ENCODE data around the gene OSBP2. TPM values are rescaled to one million over a fixed set of nuclear protein-coding genes. Genes with fewer than 3 reads are reported as not detected.
A peak's percentile ranks its signal among the peaks of the same experiment; 100 is the strongest.

Gene OSBP2
- total RNA-seq, 1 donor from 2014 or later: 0.58 TPM

- peak; percentile 31 for DNase-seq (ENCODE audit: low spot score)
- TF ChIP-seq EZH2 (IDR thresholded peaks at IDR 0.05) (no peak), EZH2phosphoT487 (IDR thresholded peaks at IDR 0.05) (no peak)
- TF ChIP-seq, protein P1, sequence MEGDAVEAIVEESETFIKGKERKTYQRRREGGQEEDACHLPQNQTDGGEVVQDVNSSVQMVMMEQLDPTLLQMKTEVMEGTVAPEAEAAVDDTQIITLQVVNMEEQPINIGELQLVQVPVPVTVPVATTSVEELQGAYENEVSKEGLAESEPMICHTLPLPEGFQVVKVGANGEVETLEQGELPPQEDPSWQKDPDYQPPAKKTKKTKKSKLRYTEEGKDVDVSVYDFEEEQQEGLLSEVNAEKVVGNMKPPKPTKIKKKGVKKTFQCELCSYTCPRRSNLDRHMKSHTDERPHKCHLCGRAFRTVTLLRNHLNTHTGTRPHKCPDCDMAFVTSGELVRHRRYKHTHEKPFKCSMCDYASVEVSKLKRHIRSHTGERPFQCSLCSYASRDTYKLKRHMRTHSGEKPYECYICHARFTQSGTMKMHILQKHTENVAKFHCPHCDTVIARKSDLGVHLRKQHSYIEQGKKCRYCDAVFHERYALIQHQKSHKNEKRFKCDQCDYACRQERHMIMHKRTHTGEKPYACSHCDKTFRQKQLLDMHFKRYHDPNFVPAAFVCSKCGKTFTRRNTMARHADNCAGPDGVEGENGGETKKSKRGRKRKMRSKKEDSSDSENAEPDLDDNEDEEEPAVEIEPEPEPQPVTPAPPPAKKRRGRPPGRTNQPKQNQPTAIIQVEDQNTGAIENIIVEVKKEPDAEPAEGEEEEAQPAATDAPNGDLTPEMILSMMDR (IDR thresholded peaks at IDR 0.05): peak; percentile 21
- Mint-ChIP-seq H3K36me3 (no peaks in the 10 kb centered on the region), H3K4me3 (no peak overlapping the region), H3K27ac (no peak overlapping the region), H3K9me3 (no peaks in the 10 kb centered on the region), H3K27me3 (ENCODE audit: insufficient read depth, low read depth) (no peaks in the 10 kb centered on the region), H3K4me1 (no peaks in the 10 kb centered on the region)
- Histone ChIP-seq H3K27me3 (no peaks in the 10 kb centered on the region), H4K20me1 (ENCODE audit: low read depth) (no peaks in the 10 kb centered on the region), H3K4me2 (no peak overlapping the region), H3K9me3 (ENCODE audit: low read depth) (no peaks in the 10 kb centered on the region), H3K4me3 (no peak overlapping the region), H3K27ac (no peak overlapping the region), H3K79me2 (ENCODE audit: low read depth) (no peaks in the 10 kb centered on the region), H3F3A (ENCODE audit: low read depth) (no peaks in the 10 kb centered on the region), H3K9ac (no peak overlapping the region), H3K36me3 (no peaks in the 10 kb centered on the region), H3K4me1 (no peaks in the 10 kb centered on the region), H2AFZ (replicated peaks) (no peak overlapping the region)
Observed at GRCh38 chr22:30866811-30867271, 172.2 kb downstream of the OSBP2 start.

GRCh38 chr22:30867746-30868662, 173.3 kb downstream of the OSBP2 start:
- Histone ChIP-seq H3K79me2 (ENCODE audit: low read depth) (no peaks in the 10 kb centered on the region), H3K27ac (no peak overlapping the region), H2AFZ (replicated peaks) (no peak overlapping the region), H4K20me1 (ENCODE audit: low read depth) (no peaks in the 10 kb centered on the region), H3K9me3 (ENCODE audit: low read depth) (no peaks in the 10 kb centered on the region), H3K36me3 (no peaks in the 10 kb centered on the region), H3K9ac (no peak overlapping the region), H3K27me3 (no peaks in the 10 kb centered on the region), H3K4me3 (no peak overlapping the region), H3F3A (ENCODE audit: low read depth) (no peaks in the 10 kb centered on the region), H3K4me1 (no peaks in the 10 kb centered on the region), H3K4me2 (no peak overlapping the region)
- no peak overlapping the region for H3K4me3 Mint-ChIP-seq
- TF ChIP-seq EZH2 (IDR thresholded peaks at IDR 0.05) (no peak), EZH2phosphoT487 (IDR thresholded peaks at IDR 0.05) (no peak)
- TF ChIP-seq, protein P1 (IDR thresholded peaks at IDR 0.05): no peak
- peaks cover 4% of the 10 kb centered on the region for H3K4me1 Mint-ChIP-seq
- H3K27me3 Mint-ChIP-seq (ENCODE audit: insufficient read depth, low read depth): no peaks in the 10 kb centered on the region
- DNase-seq (ENCODE audit: low spot score): no peak
- H3K36me3 Mint-ChIP-seq: no peaks in the 10 kb centered on the region
- no peaks in the 10 kb centered on the region for H3K9me3 Mint-ChIP-seq
- H3K27ac Mint-ChIP-seq: peak overlapping the region; percentile 40

DNA sequence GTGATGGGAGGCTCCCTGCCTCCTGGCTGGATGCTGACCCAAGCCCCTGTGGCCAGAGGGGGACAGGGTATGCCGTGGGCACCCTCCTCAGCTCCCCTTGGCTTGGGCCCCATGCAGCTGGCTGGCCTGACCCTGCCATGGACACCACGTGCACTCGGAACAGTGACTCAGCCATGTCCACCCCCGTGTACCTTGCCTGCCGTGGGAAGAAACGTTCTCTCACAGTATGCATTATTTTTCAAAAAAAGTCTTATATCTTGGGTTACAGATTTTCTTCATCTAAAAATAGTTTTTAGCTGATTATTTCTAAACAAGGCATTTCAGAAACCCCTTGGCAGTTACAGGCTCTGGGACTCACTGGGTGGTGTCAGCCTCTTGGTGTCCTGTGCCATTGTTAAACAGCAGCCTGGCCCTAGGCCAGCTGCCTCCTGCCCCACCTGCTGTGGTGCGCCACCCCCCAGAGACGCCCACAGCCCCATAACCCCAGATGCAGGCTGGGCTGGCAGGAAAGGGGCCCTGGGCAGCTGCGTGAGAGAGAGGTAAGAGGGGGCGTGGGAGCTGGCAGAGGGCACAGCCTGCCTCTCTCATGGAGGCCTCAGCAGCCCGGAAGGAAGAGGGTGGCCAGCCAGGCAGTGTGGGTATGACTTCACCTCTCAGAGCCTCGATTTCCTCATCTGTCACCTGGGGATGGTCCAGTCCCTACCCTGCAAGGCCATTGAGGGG, 174.2 kb downstream of the OSBP2 start:
- H3K36me3 ChIP-seq: no peaks in the 10 kb centered on the region
- H3K36me3 Mint-ChIP-seq: no peaks in the 10 kb centered on the region

More for the DNA sequence above, 174.2 kb downstream of the OSBP2 start:
- H3K4me3 Mint-ChIP-seq: no peak overlapping the region
- no peaks in the 10 kb centered on the region for H3K27me3 Mint-ChIP-seq (ENCODE audit: insufficient read depth, low read depth)
- Histone ChIP-seq H3K79me2 (ENCODE audit: low read depth) (no peaks in the 10 kb centered on the region), H3K9ac (no peak overlapping the region), H2AFZ (replicated peaks) (no peak overlapping the region), H3K4me2 (no peak overlapping the region), H3K27me3 (no peaks in the 10 kb centered on the region), H3K9me3 (ENCODE audit: low read depth) (no peaks in the 10 kb centered on the region), H3F3A (ENCODE audit: low read depth) (no peaks in the 10 kb centered on the region), H3K4me1 (no peaks in the 10 kb centered on the region), H3K4me3 (no peak overlapping the region), H3K27ac (no peak overlapping the region), H4K20me1 (ENCODE audit: low read depth) (no peaks in the 10 kb centered on the region)
- H3K9me3 Mint-ChIP-seq: no peaks in the 10 kb centered on the region
- no peak for DNase-seq (ENCODE audit: low spot score)
- TF ChIP-seq EZH2 (IDR thresholded peaks at IDR 0.05): no peak
- TF ChIP-seq, protein P1 (IDR thresholded peaks at IDR 0.05): no peak
- TF ChIP-seq EZH2phosphoT487 (IDR thresholded peaks at IDR 0.05): no peak
- peaks cover 4% of the 10 kb centered on the region for H3K4me1 Mint-ChIP-seq
- no peak overlapping the region for H3K27ac Mint-ChIP-seq

Data from neural progenitor cell (in vitro differentiated cells).